ENCODE results near the gene CMTM6.
A peak's percentile ranks its signal among the peaks of the same experiment; 100 is the strongest.
"Not testable (repeated sequence)": the region's sequence is repeated elsewhere in the genome, so short reads cannot be mapped to it uniquely, and the experiment has no call there.

Gene CMTM6

GRCh38 chr3:32498992-32499391 lies 3.7 kb downstream of the CMTM6 start:
- no peak for DNase-seq

GRCh38 chr3:32498252-32498651 lies 4.4 kb downstream of the CMTM6 start:
- no peak for DNase-seq

- DNase-seq: no peak
Observed at GRCh38 chr3:32495609-32496008, 7.0 kb downstream of the CMTM6 start.

- DNase-seq: no peak
Observed at GRCh38 chr3:32495085-32495484, 7.6 kb downstream of the CMTM6 start.

GRCh38 chr3:32493437-32494414 lies 8.9 kb downstream of the CMTM6 start:
- peak; percentile 78 for DNase-seq

GRCh38 chr3:32492684-32493436 lies 9.8 kb downstream of the CMTM6 start:
- DNase-seq: no peak

- DNase-seq: no peak
Observed at GRCh38 chr3:32488474-32489008, 14.1 kb downstream of the CMTM6 start.

GRCh38 chr3:32487781-32488473 lies 14.7 kb downstream of the CMTM6 start:
- DNase-seq: no peak

GRCh38 chr3:32484436-32484835 lies 18.2 kb downstream of the CMTM6 start:
- no peak for DNase-seq

GRCh38 chr3:32483772-32484171 lies 18.9 kb downstream of the CMTM6 start:
- DNase-seq: no peak

- no peak for DNase-seq
Observed at GRCh38 chr3:32482693-32483092, 20.0 kb downstream of the CMTM6 start.

- no peak for DNase-seq
Observed at GRCh38 chr3:32481791-32482631, 20.6 kb downstream of the CMTM6 start.

GRCh38 chr3:32480604-32481003 lies 22.0 kb downstream of the CMTM6 start:
- DNase-seq: no peak

- DNase-seq: no peak
Observed at GRCh38 chr3:32474201-32474600, 28.5 kb downstream of the CMTM6 start.

- not testable (repeated sequence) for DNase-seq
Observed at GRCh38 chr3:32472151-32472550, 30.5 kb downstream of the CMTM6 start.

GRCh38 chr3:32471246-32471645 lies 31.4 kb downstream of the CMTM6 start:
- no peak for DNase-seq

GRCh38 chr3:32470362-32470761 lies 32.3 kb downstream of the CMTM6 start:
- DNase-seq: no peak

- no peak for DNase-seq
Observed at GRCh38 chr3:32469151-32469874, 33.3 kb downstream of the CMTM6 start.

GRCh38 chr3:32467333-32468070 lies 35.1 kb downstream of the CMTM6 start:
- peak; percentile 43 for DNase-seq

GRCh38 chr3:32466808-32467207 lies 35.8 kb downstream of the CMTM6 start:
- not testable (repeated sequence) for DNase-seq

GRCh38 chr3:32464726-32465125 lies 37.9 kb downstream of the CMTM6 start:
- not testable (repeated sequence) for DNase-seq

All from NCI-H226 (cell line).